H1 (cell line): ENCODE measurements around the gene KIF3B. TPM values are rescaled to one million over a fixed set of nuclear protein-coding genes. Genes with fewer than 3 reads are reported as not detected.

Experiments
- ASH2L ChIP-seq: fragments of 200-600, 300-600 bp; sonication (generic); IDR thresholded peaks from one replicate; pipeline ENCODE4 v1.7.1; 2017; ENCODE audit warnings: low read length
- CTBP2 ChIP-seq: IDR thresholded peaks from 2 replicates; pipeline ENCODE4 v1.7.0; 2011; ENCODE audit warnings: borderline replicate concordance, mild to moderate bottlenecking, moderate library complexity, mixed read lengths, low read length; ENCODE audit not compliant: insufficient read depth, insufficient read length
- EZH2 ChIP-seq: fragments of 200-600 bp; sonication (generic); IDR thresholded peaks from 2 replicates; pipeline ENCODE4 v1.7.1; 2012; ENCODE audit warnings: low read depth, mild to moderate bottlenecking, moderate library complexity, low read length, inconsistent platforms; ENCODE audit not compliant: severe bottlenecking
- NRF1 ChIP-seq: IDR thresholded peaks from 2 replicates; pipeline ENCODE4 v1.6.1; 2011; ENCODE audit warnings: mild to moderate bottlenecking, low read depth, low read length, improper control_type of control experiment
- RFX5 ChIP-seq: IDR thresholded peaks from 2 replicates; pipeline ENCODE4 v1.6.1; 2011; ENCODE audit warnings: low read depth, low read length, improper control_type of control experiment, borderline replicate concordance
- SP2 ChIP-seq: IDR thresholded peaks from 2 replicates; pipeline ENCODE4 v1.6.1; 2012; ENCODE audit warnings: mild to moderate bottlenecking, low read length, inconsistent platforms
- TAF7 ChIP-seq: optimal IDR thresholded peaks from 2 replicates; pipeline ENCODE3; 2011; ENCODE audit warnings: low read depth, mild to moderate bottlenecking, inconsistent platforms, low read length, moderate library complexity, borderline replicate concordance
- polyA plus RNA-seq, 7 experiments: library from polyadenylated mRNA; depleted of rRNA in 3 of 7; stranded (reverse) in 5 of 7; unstranded in 2 of 7; fragments of >200 nt in 5 of 7; fragments of 200-250 nt in 2 of 7; gene quantifications; 1 replicate in 5 of 7; 2 replicates in 1 of 7; 4 replicates in 1 of 7; pipeline versions ENCODE4 v1.2.1 to v1.2.3, GENCODE V29; 2011 to 2013; ENCODE audit warnings: missing spikeins in 2 of 7, mixed read lengths in 2 of 7
- total RNA-seq: library from RNA; stranded (reverse); fragmentation: NEBNext Ultra II Directional; extraction: Animal tissue kit (Norgen Biotek cat#: 25700); gene quantifications from 2 replicates; pipeline ENCODE4 v1.2.1, GENCODE V29; 2021

Gene KIF3B
- total and polyA plus RNA-seq, 2 of the 8 experiments (the other 6 are each of a cell fraction or from before 2014, with no cell fraction given): 10.1 to 22.4 TPM

DNA sequence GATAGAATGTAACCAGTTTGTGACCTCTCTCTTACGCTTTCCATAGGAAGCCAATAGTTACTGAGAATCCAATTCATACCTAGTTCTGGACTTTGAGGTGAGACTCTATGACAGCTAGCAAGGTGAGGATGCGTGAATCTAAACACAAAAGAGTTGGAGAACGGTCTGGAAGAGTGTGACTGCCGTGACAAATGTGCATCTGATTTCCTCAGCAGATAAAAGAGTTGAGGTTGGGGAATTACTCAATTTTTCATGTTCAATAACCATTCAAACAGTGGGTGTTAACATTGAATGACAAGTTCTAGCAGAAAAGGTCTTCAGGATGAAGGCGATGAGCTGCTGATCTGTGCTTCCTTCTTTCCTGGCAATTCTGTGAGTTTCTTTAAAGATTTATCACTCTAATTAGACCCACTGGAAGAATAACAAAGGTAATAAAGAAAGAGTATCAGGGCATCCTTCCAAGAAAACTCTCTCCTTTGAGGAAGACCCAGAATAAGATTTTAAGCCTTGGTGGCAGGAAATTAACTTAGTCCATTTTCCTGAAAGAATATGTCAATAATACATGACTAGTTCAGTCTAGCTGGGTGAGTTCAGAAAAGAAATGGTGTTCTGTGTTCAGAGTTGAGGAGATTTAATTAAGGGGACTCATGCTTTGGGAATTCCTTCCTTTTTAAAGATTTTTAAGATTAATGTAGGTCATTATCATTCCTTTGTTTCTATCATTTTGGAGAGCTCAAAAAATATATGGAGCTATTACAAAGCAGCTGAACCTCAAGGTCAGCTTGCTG, 24.5 kb downstream of the KIF3B start (continued):
- TF ChIP-seq CTBP2 (no peak), SP2 (no peak), RFX5 (no peak), EZH2 (no peak), NRF1 (no peak), TAF7 (no peak), ASH2L (no peak)
